ENCODE results near the gene PAGE3. TPM values are rescaled to one million over a fixed set of nuclear protein-coding genes. Genes with fewer than 3 reads are reported as not detected.

PAGE3 gene, protein sequence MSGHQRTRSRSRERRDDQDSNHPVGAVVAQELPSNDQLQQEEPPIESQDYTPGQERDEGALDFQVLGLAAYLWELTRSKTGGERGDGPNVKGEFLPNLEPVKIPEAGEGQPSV
- total RNA-seq: not detected in 3 replicates

DNA sequence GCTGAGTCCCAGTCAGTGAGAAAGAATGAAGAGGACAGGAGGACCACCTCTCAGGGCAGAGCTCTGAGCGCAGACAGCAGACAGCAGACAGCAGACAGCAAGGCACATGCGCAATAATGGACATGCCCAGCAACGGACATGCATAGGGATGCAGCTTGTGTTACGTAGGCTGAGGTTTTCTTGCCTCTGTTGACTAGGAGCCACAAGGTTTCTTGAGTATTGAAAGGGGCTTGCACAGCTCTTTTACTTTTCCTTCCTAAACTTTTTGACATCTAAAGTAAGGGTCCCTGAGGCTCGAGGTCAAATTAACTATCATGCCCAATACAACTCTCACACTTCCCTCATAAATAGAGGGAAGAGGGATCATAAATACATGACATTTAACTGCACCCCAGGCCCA is at the start of gene PAGE3:
PAGE3 (minus strand) TSS at position 101 of the 400 bp plus-strand sequence. CDS start 1,013 bp downstream, outside the sequence.
- Mint-ChIP-seq H3K27ac (no peak within 1 kb of the TSS), H3K27me3 (ENCODE audit: low read depth) (no peaks in the 10 kb centered on the region), H3K4me1 (no peaks in the 10 kb centered on the region), H3K9me3 (peaks cover 44% of the 10 kb centered on the region), H3K36me3 (no peaks in the 10 kb centered on the region), H3K4me3 (no peak within 1 kb of the TSS)
- TF ChIP-seq CTCF (IDR thresholded peaks at IDR 0.05; ENCODE audit: unreplicated experiment): no peak
- DNase-seq (ENCODE audit: low spot score in 2 of 2, unreplicated experiment in 2 of 2): no peak

DNA sequence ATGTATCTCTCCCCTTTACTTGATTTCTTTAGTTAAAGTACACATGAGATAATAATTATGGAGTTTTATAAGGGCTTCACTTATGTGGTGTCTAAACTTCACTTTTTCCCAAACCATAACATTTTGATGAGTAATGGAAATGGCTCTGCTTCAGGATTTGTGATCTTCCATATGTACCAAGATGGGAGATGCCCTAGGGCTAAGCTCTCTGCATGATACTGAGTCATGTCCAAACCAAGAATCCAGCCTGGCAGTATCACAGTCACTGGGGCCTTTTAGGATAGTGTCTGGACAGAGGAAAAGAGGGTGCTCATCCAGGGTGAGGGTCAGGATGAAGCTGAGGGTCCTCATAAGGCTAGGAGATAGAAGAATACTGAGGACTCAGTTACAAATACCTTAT is 47.9 kb upstream of the PAGE3 start:
- no peaks in the 10 kb centered on the region for H3K27me3 Mint-ChIP-seq (ENCODE audit: low read depth)
- no peaks in the 10 kb centered on the region for H3K36me3 Mint-ChIP-seq
- peaks cover 90% of the 10 kb centered on the region for H3K9me3 Mint-ChIP-seq
- H3K4me3 Mint-ChIP-seq: no peak overlapping the region
- no peak for DNase-seq (ENCODE audit: low spot score in 2 of 2, unreplicated experiment in 2 of 2)
- no peak overlapping the region for H3K27ac Mint-ChIP-seq
- H3K4me1 Mint-ChIP-seq: no peaks in the 10 kb centered on the region
- no peak for TF ChIP-seq CTCF (IDR thresholded peaks at IDR 0.05; ENCODE audit: unreplicated experiment)

- Mint-ChIP-seq H3K4me1 (no peaks in the 10 kb centered on the region), H3K36me3 (no peaks in the 10 kb centered on the region), H3K9me3 (peaks cover 75% of the 10 kb centered on the region), H3K4me3 (no peak overlapping the region), H3K27ac (no peak overlapping the region), H3K27me3 (ENCODE audit: low read depth) (no peaks in the 10 kb centered on the region)
- no peak for TF ChIP-seq CTCF (IDR thresholded peaks at IDR 0.05; ENCODE audit: unreplicated experiment)
- DNase-seq (ENCODE audit: low spot score in 2 of 2, unreplicated experiment in 2 of 2): no peak
Measured at GRCh38 chrX:55290963-55291362, 26.2 kb upstream of the PAGE3 start.

GRCh38 chrX:55279832-55280231 is 15.1 kb upstream of the PAGE3 start:
- Mint-ChIP-seq H3K27me3 (ENCODE audit: low read depth) (no peaks in the 10 kb centered on the region), H3K9me3 (peaks cover 59% of the 10 kb centered on the region), H3K36me3 (no peaks in the 10 kb centered on the region), H3K4me3 (no peak overlapping the region), H3K4me1 (no peaks in the 10 kb centered on the region), H3K27ac (no peak overlapping the region)
- TF ChIP-seq CTCF (IDR thresholded peaks at IDR 0.05; ENCODE audit: unreplicated experiment): no peak
- no peak for DNase-seq (ENCODE audit: low spot score in 2 of 2, unreplicated experiment in 2 of 2)

GRCh38 chrX:55260806-55261205 is 3.9 kb downstream of the PAGE3 start:
- no peaks in the 10 kb centered on the region for H3K36me3 Mint-ChIP-seq
- H3K4me1 Mint-ChIP-seq: no peaks in the 10 kb centered on the region
- no peak for DNase-seq (ENCODE audit: low spot score in 2 of 2, unreplicated experiment in 2 of 2)
- no peak overlapping the region for H3K27ac Mint-ChIP-seq
- H3K9me3 Mint-ChIP-seq: peaks cover 45% of the 10 kb centered on the region
- H3K27me3 Mint-ChIP-seq (ENCODE audit: low read depth): no peaks in the 10 kb centered on the region
- no peak overlapping the region for H3K4me3 Mint-ChIP-seq
- no peak for TF ChIP-seq CTCF (IDR thresholded peaks at IDR 0.05; ENCODE audit: unreplicated experiment)

DNA sequence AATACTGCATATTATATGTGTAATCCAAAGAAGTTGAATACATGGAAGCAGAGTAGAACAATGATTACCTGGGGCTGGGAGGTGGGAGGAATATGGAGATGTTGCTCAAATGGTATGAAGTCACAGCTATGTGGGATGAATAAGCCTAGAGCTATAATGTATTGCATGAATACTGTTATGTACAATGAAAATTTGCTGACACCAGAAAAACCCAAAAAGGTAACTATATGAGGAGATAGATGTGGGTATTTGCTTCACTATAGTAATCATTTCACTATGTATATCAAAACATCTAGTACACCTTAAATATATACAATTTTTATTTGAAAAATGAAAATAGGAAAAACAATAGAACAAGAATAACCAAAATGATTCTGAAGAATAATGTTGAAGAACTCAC is 11.2 kb downstream of the PAGE3 start:
- Mint-ChIP-seq H3K9me3 (peaks cover 64% of the 10 kb centered on the region), H3K4me1 (no peaks in the 10 kb centered on the region)

More for the DNA sequence above, 11.2 kb downstream of the PAGE3 start:
- H3K36me3 Mint-ChIP-seq: no peaks in the 10 kb centered on the region
- no peak for DNase-seq (ENCODE audit: low spot score in 2 of 2, unreplicated experiment in 2 of 2)
- TF ChIP-seq CTCF (IDR thresholded peaks at IDR 0.05; ENCODE audit: unreplicated experiment): no peak
- no peak overlapping the region for H3K27ac Mint-ChIP-seq
- H3K27me3 Mint-ChIP-seq (ENCODE audit: low read depth): no peaks in the 10 kb centered on the region
- H3K4me3 Mint-ChIP-seq: no peak overlapping the region
